ENCODE measurements around the gene TNPO1.

Gene TNPO1

DNA sequence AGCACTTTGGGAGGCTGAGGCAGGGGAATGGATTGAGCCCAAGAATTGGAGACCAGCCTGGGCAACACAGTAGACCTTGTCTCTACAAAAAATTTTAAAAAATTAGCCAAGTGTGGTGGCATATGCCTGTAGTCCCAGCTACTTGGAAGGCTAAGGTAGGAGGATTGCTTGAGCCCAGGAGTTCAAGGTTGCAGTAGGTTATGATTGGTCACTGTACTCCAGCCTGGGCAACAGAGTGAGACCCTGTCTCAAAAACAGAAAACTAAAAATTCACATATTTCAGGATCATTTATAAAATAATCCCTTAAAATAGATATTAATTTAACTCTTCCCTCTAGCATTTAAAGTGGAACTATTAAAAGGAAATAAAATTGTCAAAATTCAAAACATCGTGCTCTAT, 142.8 kb downstream of the TNPO1 start:
- in situ Hi-C loops (cut with HindIII; ENCODE audit: low sequenced_read_pairs) = no loop called here
